Measurements from ENCODE around the gene SLC25A53.

- TF ChIP-seq CTCF (IDR thresholded peaks at IDR 0.05) (no peak), POLR2A (IDR thresholded peaks at IDR 0.05) (no peak)
These were observed 38.0 kb downstream of the SLC25A53 start for GRCh38 chrX:104118765-104119164.

Data from breast epithelium (tissue), 3 donors.